Lung (tissue), 12 donors: ENCODE results near the gene TAS2R1. TPM values are rescaled to one million over a fixed set of nuclear protein-coding genes. Genes with fewer than 3 reads are reported as not detected.
A peak's percentile ranks its signal among the peaks of the same experiment; 100 is the strongest.

ENCODE experiments used
- ATAC-seq: fragments of 200-7000 bp; cut with Tn5 transposase; one replicate; pipeline ENCODE4 v1.9.1; 2020; ENCODE audit warnings: moderate number of reproducible peaks; ENCODE audit not compliant: insufficient read depth, low FRiP score
- DNase-seq, 3 donors: peaks; one replicate each; pipeline ENCODE4 v3.0.0-alpha.2; 2013 to 2017
- H3K27ac ChIP-seq, 2 donors: one replicate each; pipeline ENCODE4 v1.5.1; 2013; ENCODE audit warnings: mild to moderate bottlenecking in 2 of 2, moderate library complexity in 2 of 2, control low read depth in 1 of 2, inconsistent platforms in 1 of 2, low read depth in 1 of 2, low read length in 1 of 2
- H3K27me3 ChIP-seq, 3 donors: one replicate each; pipeline ENCODE4 v1.5.1; 2013; ENCODE audit warnings: low read length in 2 of 3; ENCODE audit not compliant: control insufficient read depth in 3 of 3, insufficient read depth in 3 of 3
- H3K36me3 ChIP-seq, 4 donors: one replicate each; pipeline ENCODE4 v1.5.1; 2013; ENCODE audit warnings: low read length in 4 of 4, mild to moderate bottlenecking in 1 of 4, moderate library complexity in 1 of 4; ENCODE audit not compliant: control insufficient read depth in 4 of 4, insufficient read depth in 4 of 4
- H3K4me1 ChIP-seq, 5 donors: one replicate each; pipeline ENCODE4 v1.5.1; 2013; ENCODE audit warnings: low read length in 5 of 5, mild to moderate bottlenecking in 2 of 5, moderate library complexity in 1 of 5; ENCODE audit not compliant: control insufficient read depth in 5 of 5, insufficient read depth in 5 of 5
- H3K4me3 ChIP-seq: one replicate; pipeline ENCODE4 v1.5.1; 2013; ENCODE audit warnings: mild to moderate bottlenecking, control low read depth, moderate library complexity
- H3K9ac ChIP-seq, 2 donors: one replicate each; pipeline ENCODE4 v1.5.1; 2013; ENCODE audit warnings: low read length in 2 of 2, control low read depth in 1 of 2; ENCODE audit not compliant: insufficient read depth in 1 of 2
- H3K9me3 ChIP-seq, 4 donors: one replicate each; pipeline ENCODE4 v1.5.1; 2013; ENCODE audit warnings: low read length in 3 of 4, mild to moderate bottlenecking in 1 of 4, moderate library complexity in 1 of 4; ENCODE audit not compliant: control insufficient read depth in 4 of 4, insufficient read depth in 3 of 4
- whole genome bisulfite sequencing, 2 donors: extraction: QIAGEN DNeasy Blood & Tissue Kit; methylation state at CpG; one replicate each; pipeline ENCODE4 v1.1.7; 2013; 5-methylcytosine and 5-hydroxymethylcytosine counted together
- polyA plus RNA-seq, 2 donors: library from polyadenylated mRNA; stranded (reverse); fragments of 200-250 nt; gene quantifications; one replicate each; pipeline ENCODE4 v1.2.1, GENCODE V29; 2013
- total RNA-seq, 2 donors: library from RNA; depleted of rRNA in 1 of 2; stranded (reverse); fragments of >200 nt in 1 of 2; gene quantifications; one replicate each; pipeline ENCODE4 v1.2.1, GENCODE V29; 2014 to 2021
- TF ChIP-seq, protein P1 (sequence below): IDR thresholded peaks from 2 replicates; pipeline ENCODE4 v1.5.1; 2012; ENCODE audit warnings: mild to moderate bottlenecking; ENCODE audit errors: control extremely low read depth, extremely low read depth
- donor health status: control.
- donor health status: control.
- donor health status: Bipolar disorder and iron deficiency.
- donor health status: healthy.
- donor health status: DM: yes; HTN: yes; CAD: no.

The TAS2R1 gene
- total and polyA plus RNA-seq, 4 donors, result 0.85 TPM; not detected in 3

DNA sequence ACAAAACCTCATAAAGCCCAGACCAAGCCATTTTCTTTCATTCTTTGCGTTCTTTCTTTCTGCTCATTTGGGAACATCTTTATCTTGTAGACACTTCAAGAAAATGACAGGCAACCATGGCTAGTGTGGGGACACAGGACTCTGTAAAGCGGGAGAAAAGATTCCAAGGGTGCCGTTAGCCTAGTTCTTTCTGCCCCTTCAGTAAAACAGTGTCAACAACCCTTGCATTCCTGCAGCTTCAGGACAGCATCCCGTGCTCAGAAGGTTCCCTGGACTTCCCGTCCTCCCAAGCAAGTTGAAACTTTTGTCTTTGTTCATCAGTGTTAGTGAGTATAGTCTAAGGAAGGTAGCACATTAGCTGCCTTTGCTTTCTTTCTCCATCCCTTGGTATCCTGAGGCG lies 41.9 kb downstream of the TAS2R1 start:
- H3K9me3 ChIP-seq, result peaks cover 0 to 2% (median 0%) of the 10 kb centered on the region in 4 donors
- H3K36me3 ChIP-seq, result no peaks in the 10 kb centered on the region
- WGBS, 2 donors, result 69 to 73% methylated on average over 6 of the region's 6 CpGs
- DNase-seq (no peak), ATAC-seq (no peak)
- H3K9ac ChIP-seq, result no peak overlapping the region
- no peak overlapping the region for H3K27ac ChIP-seq
- H3K27me3 ChIP-seq, result no peaks in the 10 kb centered on the region
- H3K4me3 ChIP-seq, result no peak overlapping the region
- TF ChIP-seq, protein P1, sequence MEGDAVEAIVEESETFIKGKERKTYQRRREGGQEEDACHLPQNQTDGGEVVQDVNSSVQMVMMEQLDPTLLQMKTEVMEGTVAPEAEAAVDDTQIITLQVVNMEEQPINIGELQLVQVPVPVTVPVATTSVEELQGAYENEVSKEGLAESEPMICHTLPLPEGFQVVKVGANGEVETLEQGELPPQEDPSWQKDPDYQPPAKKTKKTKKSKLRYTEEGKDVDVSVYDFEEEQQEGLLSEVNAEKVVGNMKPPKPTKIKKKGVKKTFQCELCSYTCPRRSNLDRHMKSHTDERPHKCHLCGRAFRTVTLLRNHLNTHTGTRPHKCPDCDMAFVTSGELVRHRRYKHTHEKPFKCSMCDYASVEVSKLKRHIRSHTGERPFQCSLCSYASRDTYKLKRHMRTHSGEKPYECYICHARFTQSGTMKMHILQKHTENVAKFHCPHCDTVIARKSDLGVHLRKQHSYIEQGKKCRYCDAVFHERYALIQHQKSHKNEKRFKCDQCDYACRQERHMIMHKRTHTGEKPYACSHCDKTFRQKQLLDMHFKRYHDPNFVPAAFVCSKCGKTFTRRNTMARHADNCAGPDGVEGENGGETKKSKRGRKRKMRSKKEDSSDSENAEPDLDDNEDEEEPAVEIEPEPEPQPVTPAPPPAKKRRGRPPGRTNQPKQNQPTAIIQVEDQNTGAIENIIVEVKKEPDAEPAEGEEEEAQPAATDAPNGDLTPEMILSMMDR, result no peak
- no peaks in the 10 kb centered on the region for H3K4me1 ChIP-seq

DNA sequence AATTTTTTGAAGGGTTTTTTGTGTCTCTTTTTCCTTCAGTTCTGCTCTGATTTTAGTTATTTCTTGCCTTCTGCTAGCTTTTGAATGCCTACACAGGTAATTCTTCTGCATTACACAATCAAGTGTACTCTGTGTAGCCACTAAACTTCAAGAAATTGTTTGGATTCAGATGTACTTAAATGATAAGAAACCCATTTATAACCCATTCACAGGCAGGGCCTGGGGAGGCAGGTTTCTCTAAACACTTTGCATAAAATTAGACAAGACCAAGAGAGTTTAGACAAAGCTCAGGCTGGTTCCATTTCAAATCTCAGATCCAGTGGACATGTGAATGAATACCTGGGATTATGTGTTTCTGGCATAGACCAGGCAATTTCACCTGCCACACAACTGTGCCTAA lies 43.0 kb downstream of the TAS2R1 start:
- H3K36me3 ChIP-seq, result no peaks in the 10 kb centered on the region
- no peak overlapping the region for H3K4me3 ChIP-seq
- ATAC-seq, result no peak
- H3K9me3 ChIP-seq, result no peaks in the 10 kb centered on the region
- H3K27me3 ChIP-seq, result no peaks in the 10 kb centered on the region
- no peak overlapping the region for H3K9ac ChIP-seq
- no peak overlapping the region for H3K27ac ChIP-seq
- H3K4me1 ChIP-seq, result no peaks in the 10 kb centered on the region
- peak in 2 of 3 donors; percentile 15 to 42 for DNase-seq
- TF ChIP-seq, protein P1, result no peak

DNA sequence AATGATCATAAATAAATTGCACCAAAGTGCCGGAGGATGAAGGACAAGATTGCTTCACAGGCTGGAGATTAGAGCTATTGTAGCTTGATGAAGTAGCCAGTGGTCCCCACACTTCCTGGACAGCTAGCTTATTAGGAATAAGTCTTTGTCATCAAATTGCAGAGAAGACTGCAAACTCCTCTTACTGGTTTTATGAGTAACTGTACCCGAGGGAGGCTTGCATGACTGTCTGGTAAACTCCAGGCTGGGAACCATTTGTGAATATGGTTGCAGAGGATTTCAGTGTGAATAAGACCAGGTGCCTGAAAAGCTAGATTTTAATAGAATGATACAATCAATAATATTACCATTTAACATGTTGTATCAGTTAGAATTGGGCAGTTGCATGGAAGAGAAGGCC lies 47.7 kb downstream of the TAS2R1 start:
- Histone ChIP-seq H3K4me1 (no peaks in the 10 kb centered on the region), H3K36me3 (no peaks in the 10 kb centered on the region)
- TF ChIP-seq, protein P1, result no peak

More for the DNA sequence above, 47.7 kb downstream of the TAS2R1 start:
- DNase-seq (no peak), ATAC-seq (no peak)
- H3K9me3 ChIP-seq, result peaks cover 0 to 2% (median 0%) of the 10 kb centered on the region in 4 donors
- H3K27me3 ChIP-seq, result no peaks in the 10 kb centered on the region
- H3K9ac ChIP-seq, result no peak overlapping the region
- H3K27ac ChIP-seq, result no peak overlapping the region
- no peak overlapping the region for H3K4me3 ChIP-seq
- 74 to 76% methylated on average over 2 of the region's 2 CpGs for WGBS, 2 donors

Other genes starting within 250 kb of the TAS2R1 start
- gene SEMA5A, start 84.3 kb downstream of the TAS2R1 start, total RNA-seq, result 10 to 100 TPM; 23.4 to 44.9 TPM
- 1 to 10 TPM; 3.1 to 4.0 TPM for gene SEMA5A, start 84.3 kb downstream of the TAS2R1 start, polyA plus RNA-seq